Stimulated activated CD4-positive, alpha-beta T cell treated with anti-CD3 and anti-CD28 coated beads, Interleukin-4, amount 100 ng/mL, for 24 hours (primary cell): ENCODE measurements around the gene PDE4D.
"Not testable (repeated sequence)": the region's sequence is repeated elsewhere in the genome, so short reads cannot be mapped to it uniquely, and the experiment has no call there.

Experiments
- DNase-seq: peaks from one replicate; pipeline ENCODE4 v3.0.0-alpha.2; 2020

Gene PDE4D

GRCh38 chr5:59693492-59694309 is 199.8 kb downstream of the PDE4D start:
- DNase-seq = no peak

DNA sequence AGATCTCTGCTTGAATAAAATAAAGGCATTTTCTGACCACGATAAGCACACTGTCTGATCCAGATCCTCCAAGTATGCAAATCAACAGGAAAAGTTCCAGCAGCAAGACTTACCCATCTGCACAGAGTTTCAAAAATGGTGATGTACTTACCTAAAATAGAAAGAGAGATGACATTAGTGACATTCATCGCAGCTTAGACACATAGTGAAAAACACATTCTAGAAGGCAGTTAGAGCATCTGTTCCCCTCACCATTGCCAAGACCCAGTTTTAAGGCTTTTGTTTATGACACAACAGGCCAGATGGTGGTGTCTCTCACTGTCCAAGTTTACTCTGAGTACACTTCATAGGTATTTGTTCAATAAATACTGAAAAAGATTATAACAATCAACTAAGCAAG is 207.7 kb downstream of the PDE4D start:
- DNase-seq = no peak

- DNase-seq = no peak
These were observed 208.4 kb downstream of the PDE4D start for GRCh38 chr5:59685191-59685530.

- DNase-seq = no peak
These were observed 208.9 kb downstream of the PDE4D start for GRCh38 chr5:59684388-59685190.

DNA sequence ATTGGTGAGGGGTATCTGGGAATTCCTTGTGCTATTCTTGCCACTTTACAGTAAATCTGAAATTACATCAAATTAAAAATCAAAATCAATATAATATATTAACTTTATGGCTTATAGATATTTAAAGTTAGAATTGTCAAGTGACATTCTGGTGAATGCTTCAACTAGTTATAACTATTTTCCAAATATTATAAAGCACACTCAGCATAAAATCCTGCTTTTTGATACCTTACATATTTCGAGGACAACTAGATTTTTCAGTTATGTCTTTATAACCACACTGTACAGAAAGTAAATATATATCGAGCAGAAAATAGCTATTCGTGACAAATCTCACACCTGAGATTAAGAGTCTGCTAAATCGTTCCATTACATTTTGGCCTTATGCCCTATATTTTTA is 210.2 kb downstream of the PDE4D start:
- no peak for DNase-seq

DNA sequence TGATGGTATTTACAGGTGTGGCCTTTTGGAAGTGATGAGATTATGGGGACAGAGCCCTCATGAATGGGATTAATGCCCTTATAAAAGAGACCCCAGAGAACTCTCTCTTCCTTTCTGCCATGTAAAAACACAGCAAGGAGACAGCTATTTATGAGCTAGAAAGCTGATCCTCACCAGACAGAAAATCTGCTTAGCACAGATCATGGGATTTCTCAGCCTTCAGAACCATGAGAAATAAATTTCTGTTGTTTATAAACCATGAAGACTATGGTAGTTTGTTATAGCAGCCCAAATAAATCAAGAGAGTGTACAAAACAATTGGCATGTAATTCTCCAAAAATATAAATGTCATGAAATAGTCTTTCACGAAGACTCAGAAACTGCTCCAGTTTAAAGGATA is 211.0 kb downstream of the PDE4D start:
- no peak for DNase-seq

- DNase-seq = no peak
These were observed 214.6 kb downstream of the PDE4D start for GRCh38 chr5:59678943-59679342.

GRCh38 chr5:59674763-59675162 is 218.8 kb downstream of the PDE4D start:
- DNase-seq = no peak

DNA sequence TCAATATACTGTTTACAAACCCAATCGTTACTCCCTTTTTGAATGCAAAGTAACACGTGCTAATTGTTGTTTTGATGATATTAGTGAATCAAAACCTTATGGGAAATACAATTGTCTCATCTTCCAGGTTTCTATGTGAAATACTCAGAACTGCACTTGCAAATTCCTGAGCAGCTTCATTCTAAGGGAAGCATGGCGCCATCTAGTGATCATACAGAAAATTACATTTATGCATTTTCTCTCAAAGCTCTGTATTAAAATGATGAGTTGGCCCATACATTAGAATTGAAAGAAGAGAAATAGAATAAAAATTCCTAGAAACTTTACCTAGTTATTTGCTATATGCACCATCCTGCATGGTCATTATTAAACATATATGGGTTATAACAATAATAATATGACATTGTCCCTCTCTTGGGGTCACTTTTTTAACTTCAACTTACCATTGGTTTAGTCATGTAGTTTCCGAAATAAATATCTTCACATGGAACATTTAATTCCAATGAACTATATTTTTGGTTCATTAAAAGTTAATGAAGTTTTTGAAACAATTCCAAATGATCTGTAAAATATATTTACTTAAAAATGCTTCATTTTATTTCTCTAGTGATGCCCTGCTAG is 220.0 kb downstream of the PDE4D start:
- no peak for DNase-seq

- DNase-seq = no peak
These were observed 227.0 kb downstream of the PDE4D start for GRCh38 chr5:59666440-59667068.

DNA sequence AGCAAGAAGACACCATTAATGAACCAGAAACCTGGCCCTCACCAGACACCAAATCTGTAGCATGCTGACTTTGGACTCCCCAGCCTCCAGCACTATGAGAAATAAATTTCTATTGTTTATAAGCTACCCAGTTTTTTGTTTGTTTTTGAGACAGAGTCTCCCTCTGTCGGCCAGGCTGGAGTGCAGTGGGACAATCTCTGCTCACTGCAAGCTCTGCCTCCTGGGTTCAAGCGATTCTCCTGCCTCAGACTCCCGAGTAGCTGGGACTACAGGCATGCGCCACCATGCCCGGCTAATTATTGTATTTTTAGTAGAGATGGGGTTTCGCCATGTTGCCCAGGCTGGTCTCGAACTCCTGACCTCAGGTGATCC is 227.7 kb downstream of the PDE4D start:
- not testable (repeated sequence) for DNase-seq

DNA sequence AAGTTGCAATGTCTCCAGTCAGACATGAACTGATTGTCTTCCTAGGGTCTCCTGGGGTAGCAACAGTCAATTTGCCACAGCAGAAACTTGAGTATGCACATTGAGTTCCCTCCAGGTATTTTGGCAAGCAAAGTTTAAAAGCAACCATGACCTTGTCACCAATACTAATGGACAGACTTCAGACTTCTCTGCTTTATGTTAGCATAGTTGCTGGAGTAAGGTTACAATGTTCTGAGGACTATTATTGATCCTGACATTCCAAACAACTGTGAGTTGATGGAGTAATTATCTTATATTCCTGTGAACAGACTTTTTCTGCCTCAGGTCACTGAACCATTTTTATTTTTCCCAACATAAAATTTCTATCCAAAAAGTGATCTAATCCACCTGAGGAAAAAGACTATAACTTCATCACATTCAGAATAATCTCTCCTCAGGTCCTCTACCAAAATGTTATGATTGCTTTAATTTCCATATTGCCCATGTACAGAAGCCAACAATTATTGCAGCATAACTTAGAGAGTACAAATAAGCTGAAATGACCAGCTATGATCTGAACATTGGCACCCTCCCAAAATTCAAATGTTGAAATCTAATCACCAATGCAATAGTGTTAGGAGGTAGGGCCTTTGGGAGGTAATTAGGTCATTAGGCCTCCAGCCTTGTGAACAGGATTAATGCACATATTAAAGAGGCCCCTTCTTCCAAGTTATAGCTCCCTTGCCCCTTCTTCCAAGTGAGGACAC is 228.3 kb downstream of the PDE4D start:
- no peak for DNase-seq

DNA sequence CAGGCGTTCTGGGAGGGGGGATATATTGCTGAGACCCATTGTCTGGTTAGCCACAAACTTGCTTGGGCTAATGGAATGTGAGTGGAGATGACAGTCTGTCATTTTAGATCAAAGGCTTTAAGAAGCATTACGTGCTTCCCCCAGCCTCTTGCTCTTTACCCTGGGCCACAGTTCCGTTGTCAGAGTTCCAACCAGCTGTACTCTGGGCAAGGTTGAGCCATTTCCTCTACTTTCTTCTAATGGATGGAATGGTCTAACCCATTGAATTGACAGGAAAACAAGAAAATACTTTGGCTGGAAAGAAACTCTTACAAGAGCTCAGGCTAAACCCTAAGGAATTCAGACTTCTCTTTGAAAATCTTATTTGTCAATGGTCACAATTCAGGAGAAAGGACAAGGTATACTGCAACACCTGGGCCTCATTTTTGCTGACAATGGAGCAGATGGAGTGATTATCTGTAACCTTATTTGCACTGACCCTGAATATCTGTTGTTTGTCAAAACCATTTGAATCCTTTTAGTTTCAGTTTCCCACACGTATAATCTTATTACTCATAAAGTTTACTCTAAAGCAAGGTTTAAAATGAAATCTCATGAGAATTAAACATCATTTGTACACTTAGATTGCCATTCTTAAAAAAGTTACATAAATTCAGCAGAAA is 231.4 kb downstream of the PDE4D start:
- DNase-seq = no peak

- no peak for DNase-seq
These were observed 232.2 kb downstream of the PDE4D start for GRCh38 chr5:59661311-59661710.

GRCh38 chr5:59660737-59661136 is 232.8 kb downstream of the PDE4D start:
- no peak for DNase-seq

DNA sequence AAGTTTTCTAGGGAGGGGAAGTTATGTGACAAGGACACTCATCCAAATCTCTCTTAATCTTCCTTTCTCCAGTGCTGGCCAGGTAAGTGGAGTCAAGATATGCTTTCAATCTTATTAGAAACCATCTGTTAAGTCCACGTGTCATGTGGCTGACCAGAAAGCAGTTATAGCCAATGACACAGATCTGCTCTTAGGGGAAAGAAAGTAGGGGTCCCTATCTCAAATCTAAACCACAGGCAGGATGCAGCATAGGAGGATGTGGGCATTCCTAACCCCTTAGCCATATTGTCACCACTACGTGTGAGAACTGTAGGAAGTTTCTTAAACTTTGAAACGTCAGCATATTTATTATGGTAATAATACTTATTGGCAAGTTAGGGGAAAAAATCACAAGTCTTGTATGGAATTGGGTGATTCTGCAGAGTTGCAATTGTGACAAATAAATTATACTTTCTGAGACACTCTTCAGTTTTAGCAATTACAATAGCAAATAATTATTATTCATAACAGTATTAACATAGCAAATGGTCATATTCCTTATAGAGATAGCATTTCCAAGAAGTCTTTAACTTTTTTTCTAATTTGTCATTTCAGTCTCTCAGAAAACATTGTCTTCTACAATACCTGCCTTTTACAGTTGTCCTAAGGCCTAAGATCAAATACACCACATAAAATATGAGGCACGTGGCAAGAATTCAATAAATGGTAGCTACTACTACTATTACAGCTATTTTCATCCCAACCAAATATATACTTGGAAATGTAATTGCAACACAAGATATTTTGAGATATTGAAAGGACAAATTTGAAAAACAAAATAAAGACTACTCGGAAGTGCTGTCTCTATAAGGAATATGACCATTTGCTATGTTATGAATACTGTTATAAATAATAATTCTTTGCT is 236.9 kb downstream of the PDE4D start:
- no peak for DNase-seq

- DNase-seq = no peak
These were observed 237.7 kb downstream of the PDE4D start for GRCh38 chr5:59655693-59656309.

DNA sequence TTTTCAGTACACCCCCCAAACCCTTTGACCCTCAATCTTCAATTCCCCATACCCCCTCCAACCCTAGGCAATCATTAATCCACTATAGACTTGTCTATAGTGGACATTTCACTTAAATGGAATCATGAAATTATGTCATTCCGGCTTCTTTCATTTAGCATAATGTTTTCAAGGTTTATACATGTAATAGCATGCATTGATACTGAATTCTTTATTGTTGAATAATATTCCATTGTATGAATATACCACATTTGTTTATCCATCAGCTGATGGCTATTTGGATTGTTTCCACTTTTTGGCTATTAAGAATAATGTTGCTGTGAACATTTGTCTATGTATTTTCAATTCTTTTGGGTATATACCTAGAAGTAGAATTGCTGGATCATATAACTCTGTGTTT is 238.8 kb downstream of the PDE4D start:
- no peak for DNase-seq

DNA sequence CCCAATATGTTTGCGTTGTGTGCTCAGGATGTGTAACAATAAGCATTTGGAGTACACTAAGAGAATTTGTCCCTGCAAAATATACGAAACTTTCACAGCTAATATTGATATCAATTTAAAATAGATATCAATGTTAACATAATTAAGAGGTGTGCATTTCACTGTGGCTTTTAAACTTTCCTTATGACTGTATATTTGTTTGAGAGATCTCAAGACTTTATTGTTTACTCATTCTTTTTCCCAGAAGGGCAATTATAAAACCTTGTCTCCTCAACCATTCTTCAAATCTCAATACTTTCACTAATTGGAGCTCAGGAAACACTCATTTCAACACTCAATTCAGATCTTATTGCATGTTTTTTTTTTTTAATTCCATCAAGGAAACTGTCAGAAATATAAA is 241.1 kb downstream of the PDE4D start:
- DNase-seq = no peak
